Activated CD4-positive, alpha-beta T cell treated with anti-CD3 and anti-CD28 coated beads, Interleukin-2, amount 50 U/mL, for 48 hours (primary cell): ENCODE measurements around the gene NBPF12.
A peak's percentile ranks its signal among the peaks of the same experiment; 100 is the strongest.
"Not testable (repeated sequence)": the region's sequence is repeated elsewhere in the genome, so short reads cannot be mapped to it uniquely, and the experiment has no call there.

ENCODE experiments used
- DNase-seq, 2 experiments: peaks; one replicate each; pipeline ENCODE4 v3.0.0-alpha.2; 2020

NBPF12 gene

GRCh38 chr1:146938242-146938902 lies at the start of gene NBPF12:
NBPF12 (plus strand) TSS chr1:146938324; CDS start chr1:146960144, 21,820 bp downstream.
- DNase-seq: peak; percentile 83 to 88

- not testable (repeated sequence) for DNase-seq
These were observed 46.8 kb upstream of the NBPF12 start for GRCh38 chr1:146891355-146891754.

- DNase-seq: not testable (repeated sequence)
These were observed 45.8 kb upstream of the NBPF12 start for GRCh38 chr1:146892331-146892730.

GRCh38 chr1:146907565-146908261 lies 30.4 kb upstream of the NBPF12 start:
- not testable (repeated sequence) for DNase-seq

- not testable (repeated sequence) for DNase-seq
These were observed 25.1 kb upstream of the NBPF12 start for GRCh38 chr1:146912975-146913374.

- DNase-seq: not testable (repeated sequence)
These were observed 17.3 kb upstream of the NBPF12 start for GRCh38 chr1:146920811-146921210.

- DNase-seq: not testable (repeated sequence)
These were observed 15.5 kb upstream of the NBPF12 start for GRCh38 chr1:146922614-146923013.

GRCh38 chr1:146924106-146924505 lies 14.0 kb upstream of the NBPF12 start:
- not testable (repeated sequence) for DNase-seq

- DNase-seq: not testable (repeated sequence)
These were observed 11.7 kb upstream of the NBPF12 start for GRCh38 chr1:146926413-146926812.

GRCh38 chr1:146930225-146930624 lies 7.9 kb upstream of the NBPF12 start:
- DNase-seq: not testable (repeated sequence)

- not testable (repeated sequence) for DNase-seq
These were observed 3.5 kb upstream of the NBPF12 start for GRCh38 chr1:146934390-146935223.

GRCh38 chr1:146937462-146937861 lies 662 bp upstream of the NBPF12 start:
- DNase-seq: not testable (repeated sequence)

GRCh38 chr1:146938927-146939786 lies 1.0 kb downstream of the NBPF12 start:
- DNase-seq: peak; percentile 25 to 35

GRCh38 chr1:146940293-146940692 lies 2.2 kb downstream of the NBPF12 start:
- DNase-seq: not testable (repeated sequence)

GRCh38 chr1:146943342-146943886 lies 5.3 kb downstream of the NBPF12 start:
- DNase-seq: not testable (repeated sequence)

GRCh38 chr1:146948127-146948526 lies 10.0 kb downstream of the NBPF12 start:
- not testable (repeated sequence) for DNase-seq

- DNase-seq: not testable (repeated sequence)
These were observed 26.2 kb downstream of the NBPF12 start for GRCh38 chr1:146964340-146964739.

- DNase-seq: not testable (repeated sequence)
These were observed 28.2 kb downstream of the NBPF12 start for GRCh38 chr1:146966351-146966750.

GRCh38 chr1:146970656-146971055 lies 32.5 kb downstream of the NBPF12 start:
- not testable (repeated sequence) for DNase-seq

- DNase-seq: not testable (repeated sequence)
These were observed 34.6 kb downstream of the NBPF12 start for GRCh38 chr1:146972681-146973080.

- not testable (repeated sequence) for DNase-seq
These were observed 47.7 kb downstream of the NBPF12 start for GRCh38 chr1:146985855-146986254.

GRCh38 chr1:146986450-146986849 lies 48.3 kb downstream of the NBPF12 start:
- DNase-seq: not testable (repeated sequence)
